Stimulated activated effector memory CD8-positive, alpha-beta T cell treated with anti-CD3 and anti-CD28 coated beads, Interleukin-12 subunit alpha, Interleukin-12 subunit beta, amount 100 ng/mL, for 72 hours (primary cell): ENCODE measurements around the gene MAOA.
"Not testable (repeated sequence)": the region's sequence is repeated elsewhere in the genome, so short reads cannot be mapped to it uniquely, and the experiment has no call there.

Experiments
- ATAC-seq: fragments of 150-1000 bp; cut with Tn5 transposase; 2 replicates; pipeline ENCODE4 v1.10.0; 2021
- DNase-seq, 2 donors: peaks; one replicate each; pipeline ENCODE4 v3.0.0; 2021 to 2022; ENCODE audit warnings: low spot score in 2 of 2
- H3K27ac Mint-ChIP-seq: one replicate; pipeline ENCODE4 v1.8.0; 2022; ENCODE audit warnings: mild to moderate bottlenecking, mixed read lengths
- H3K36me3 Mint-ChIP-seq: one replicate; pipeline ENCODE4 v1.8.0; 2022; ENCODE audit warnings: mild to moderate bottlenecking, mixed read lengths
- H3K4me1 Mint-ChIP-seq: one replicate; pipeline ENCODE4 v1.8.0; 2022; ENCODE audit warnings: mixed read lengths
- H3K4me3 Mint-ChIP-seq: one replicate; pipeline ENCODE4 v1.8.0; 2022; ENCODE audit warnings: mild to moderate bottlenecking, mixed read lengths
- H3K9me3 Mint-ChIP-seq: one replicate; pipeline ENCODE4 v1.8.0; 2022; ENCODE audit warnings: mixed read lengths

The MAOA gene

GRCh38 chrX:43656005-43656494 is at the start of gene MAOA:
TSS of gene MAOA (plus strand) at chrX:43656299. CDS start at chrX:43656342, 43 bp downstream.
- H3K9me3 Mint-ChIP-seq, result no peaks in the 10 kb centered on the region
- no peak for ATAC-seq

GRCh38 chrX:43612400-43612799 is 43.7 kb upstream of the MAOA start:
- no peak overlapping the region for H3K27ac Mint-ChIP-seq
- DNase-seq, result no peak
- ATAC-seq, result no peak
- H3K4me1 Mint-ChIP-seq, result no peaks in the 10 kb centered on the region
- H3K36me3 Mint-ChIP-seq, result no peaks in the 10 kb centered on the region
- peaks cover 4% of the 10 kb centered on the region for H3K9me3 Mint-ChIP-seq
- H3K4me3 Mint-ChIP-seq, result no peak overlapping the region

More at GRCh38 chrX:43656005-43656494, at the start of gene MAOA:
- Mint-ChIP-seq H3K27ac (peak within 1 kb of the TSS; percentile 100), H3K36me3 (no peaks in the 10 kb centered on the region), H3K4me3 (peak within 1 kb of the TSS; percentile 86), H3K4me1 (peaks cover 14% of the 10 kb centered on the region)
- DNase-seq, result peak; percentile 7 to 57

- ATAC-seq (no peak), DNase-seq (no peak)
- H3K9me3 Mint-ChIP-seq, result no peaks in the 10 kb centered on the region
- no peak overlapping the region for H3K27ac Mint-ChIP-seq
- no peak overlapping the region for H3K4me3 Mint-ChIP-seq
- no peaks in the 10 kb centered on the region for H3K4me1 Mint-ChIP-seq
- H3K36me3 Mint-ChIP-seq, result no peaks in the 10 kb centered on the region
These were observed 40.4 kb upstream of the MAOA start for GRCh38 chrX:43615660-43616059.

DNA sequence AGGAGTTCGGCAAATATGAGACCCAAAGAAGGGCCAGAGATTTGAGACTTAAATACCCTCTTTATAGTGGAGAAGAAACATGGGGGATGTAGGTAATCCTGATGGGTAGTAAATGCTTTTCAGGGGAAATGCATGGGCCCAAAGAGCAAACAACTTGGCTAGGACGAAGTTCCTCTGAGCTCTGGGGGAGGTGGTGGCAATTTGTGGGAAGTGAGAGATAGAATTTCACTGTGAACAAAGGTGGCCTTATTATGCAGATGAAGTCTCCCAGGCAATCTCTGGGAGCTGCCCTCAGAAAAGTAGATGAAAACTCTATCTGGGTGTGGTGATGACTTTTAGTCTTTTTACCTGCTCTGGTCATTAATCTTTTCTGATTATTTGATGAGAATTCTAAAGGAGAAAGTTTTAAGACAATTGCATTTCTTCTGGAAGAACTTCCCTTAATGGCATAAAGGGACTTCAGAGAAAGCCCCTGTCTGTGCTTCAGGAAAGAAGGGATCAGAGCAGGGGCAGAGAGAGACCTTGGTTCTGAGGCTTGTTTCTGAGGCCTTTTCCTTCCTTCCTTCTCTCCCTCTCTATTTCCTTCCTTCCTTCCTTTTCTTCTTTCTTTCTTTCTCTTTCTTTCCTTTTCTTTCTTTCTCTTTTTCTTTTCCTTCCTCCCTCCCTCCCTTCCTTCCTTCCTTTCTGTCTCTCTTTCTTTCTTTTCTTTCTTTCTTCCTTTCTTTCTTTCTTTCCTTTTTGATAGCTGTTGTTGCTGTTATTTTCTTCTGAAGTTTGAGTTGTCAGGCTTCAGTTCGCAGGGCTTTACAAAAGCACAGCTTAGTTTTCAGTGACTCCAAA is 37.5 kb upstream of the MAOA start:
- Mint-ChIP-seq H3K4me3 (no peak overlapping the region), H3K4me1 (peaks cover 8% of the 10 kb centered on the region), H3K36me3 (peaks cover 5% of the 10 kb centered on the region), H3K9me3 (no peaks in the 10 kb centered on the region), H3K27ac (no peak overlapping the region)
- DNase-seq, result no peak
- ATAC-seq, result no peak

- not testable (repeated sequence) for ATAC-seq, H3K27ac Mint-ChIP-seq, DNase-seq, H3K36me3 Mint-ChIP-seq, H3K4me3 Mint-ChIP-seq, H3K4me1 Mint-ChIP-seq, H3K9me3 Mint-ChIP-seq
These were observed 36.2 kb upstream of the MAOA start for GRCh38 chrX:43619861-43620260.

- Mint-ChIP-seq H3K4me1 (peaks cover 18% of the 10 kb centered on the region), H3K4me3 (no peak overlapping the region), H3K9me3 (no peaks in the 10 kb centered on the region), H3K27ac (peak overlapping the region; percentile 63), H3K36me3 (peaks cover 5% of the 10 kb centered on the region)
- ATAC-seq (peak; percentile 38), DNase-seq (no peak)
These were observed 29.0 kb upstream of the MAOA start for GRCh38 chrX:43627147-43627546.

DNA sequence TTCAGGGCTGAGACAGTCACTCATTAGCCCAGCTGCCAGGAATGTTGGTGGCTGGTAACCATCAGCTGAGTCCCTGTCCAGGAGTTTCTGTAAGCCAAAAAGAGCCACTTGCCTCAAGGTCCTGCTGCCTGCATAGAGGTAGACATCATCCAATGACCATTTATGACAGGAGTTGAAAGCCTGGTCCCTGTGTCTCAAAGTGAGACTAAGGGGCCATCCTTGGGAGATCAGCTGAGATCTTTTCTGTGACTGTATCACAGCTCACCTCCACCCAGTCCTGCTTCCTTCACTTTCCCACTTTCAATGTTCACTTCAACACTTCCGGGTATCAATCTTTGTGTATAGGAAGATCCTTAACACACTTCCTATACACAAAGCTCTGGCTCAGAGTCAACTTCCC is 28.4 kb upstream of the MAOA start:
- Mint-ChIP-seq H3K4me3 (no peak overlapping the region), H3K36me3 (peaks cover 5% of the 10 kb centered on the region), H3K27ac (peak overlapping the region; percentile 63)

DNA sequence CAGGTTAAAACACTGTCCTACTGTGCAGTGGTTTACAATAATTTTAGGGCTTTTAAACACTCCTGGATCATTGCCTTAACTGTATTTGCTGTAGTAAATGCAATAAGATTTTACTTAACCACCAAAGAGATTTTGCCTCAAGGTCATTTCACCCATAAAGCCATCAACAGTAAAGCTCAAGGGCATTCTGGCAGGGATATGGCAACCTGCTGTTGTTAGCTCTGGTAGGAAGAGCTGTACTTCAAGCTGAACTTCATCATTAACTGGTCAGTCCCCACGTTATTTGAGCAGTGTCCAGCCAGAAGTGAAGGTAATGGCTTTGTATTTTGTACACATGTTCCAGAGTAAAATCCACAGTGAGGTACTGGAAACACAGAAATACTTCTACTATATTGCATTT is 26.9 kb upstream of the MAOA start:
- peaks cover 11% of the 10 kb centered on the region for H3K4me1 Mint-ChIP-seq
- ATAC-seq (no peak), DNase-seq (no peak)
- no peaks in the 10 kb centered on the region for H3K9me3 Mint-ChIP-seq
- no peak overlapping the region for H3K27ac Mint-ChIP-seq
- no peak overlapping the region for H3K4me3 Mint-ChIP-seq
- no peaks in the 10 kb centered on the region for H3K36me3 Mint-ChIP-seq

More for the DNA sequence above, 28.4 kb upstream of the MAOA start:
- DNase-seq (no peak), ATAC-seq (peak; percentile 57)
- Mint-ChIP-seq H3K4me1 (peaks cover 18% of the 10 kb centered on the region), H3K9me3 (no peaks in the 10 kb centered on the region)

DNA sequence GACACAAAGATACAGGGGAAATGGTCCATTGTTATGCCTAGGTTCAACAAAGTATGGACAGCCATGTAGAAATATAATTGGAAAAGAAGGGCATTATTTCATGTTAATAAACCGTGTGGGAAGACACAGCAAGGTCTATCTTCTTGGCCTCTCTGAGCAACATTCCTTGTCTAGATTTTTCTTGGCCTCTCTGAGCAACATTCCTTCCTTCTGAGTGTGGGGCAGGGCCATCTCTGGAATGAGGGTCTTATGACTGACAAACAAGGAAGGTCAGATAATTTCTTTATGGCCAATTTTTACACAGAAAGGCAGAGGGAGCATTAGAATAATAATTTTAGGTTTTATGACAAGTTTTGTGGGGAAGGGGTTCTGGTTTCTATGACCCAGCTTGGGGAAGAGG is 24.3 kb upstream of the MAOA start:
- Mint-ChIP-seq H3K4me3 (no peak overlapping the region), H3K27ac (no peak overlapping the region), H3K4me1 (peaks cover 11% of the 10 kb centered on the region), H3K36me3 (no peaks in the 10 kb centered on the region), H3K9me3 (no peaks in the 10 kb centered on the region)
- DNase-seq (no peak), ATAC-seq (no peak)

DNA sequence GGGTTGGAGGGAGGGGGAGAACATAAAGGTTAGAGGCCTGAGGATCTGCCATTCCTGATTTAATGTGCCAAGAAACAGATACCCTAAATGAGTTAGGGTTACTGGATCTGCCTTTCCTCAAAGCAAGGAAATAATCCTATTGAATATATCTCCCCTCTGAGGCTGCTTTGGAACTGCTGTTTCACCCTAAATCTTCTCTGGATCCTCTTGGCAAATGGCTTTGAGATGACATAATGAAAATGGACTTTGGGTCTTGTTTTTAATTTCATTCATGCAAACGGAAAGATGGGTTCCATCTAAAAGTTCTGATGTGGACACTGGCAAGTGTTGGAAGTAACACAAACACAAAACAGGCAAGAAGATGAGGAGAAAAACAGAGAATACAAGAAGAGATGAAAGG is 23.0 kb upstream of the MAOA start:
- H3K4me1 Mint-ChIP-seq, result no peaks in the 10 kb centered on the region
- H3K4me3 Mint-ChIP-seq, result no peak overlapping the region
- no peaks in the 10 kb centered on the region for H3K36me3 Mint-ChIP-seq
- H3K9me3 Mint-ChIP-seq, result no peaks in the 10 kb centered on the region
- ATAC-seq (no peak), DNase-seq (no peak)
- H3K27ac Mint-ChIP-seq, result no peak overlapping the region

- H3K27ac Mint-ChIP-seq, result no peak overlapping the region
- H3K4me3 Mint-ChIP-seq, result no peak overlapping the region
- no peaks in the 10 kb centered on the region for H3K4me1 Mint-ChIP-seq
- H3K9me3 Mint-ChIP-seq, result no peaks in the 10 kb centered on the region
- DNase-seq (no peak), ATAC-seq (no peak)
- no peaks in the 10 kb centered on the region for H3K36me3 Mint-ChIP-seq
These were observed 22.3 kb upstream of the MAOA start for GRCh38 chrX:43633757-43634156.

DNA sequence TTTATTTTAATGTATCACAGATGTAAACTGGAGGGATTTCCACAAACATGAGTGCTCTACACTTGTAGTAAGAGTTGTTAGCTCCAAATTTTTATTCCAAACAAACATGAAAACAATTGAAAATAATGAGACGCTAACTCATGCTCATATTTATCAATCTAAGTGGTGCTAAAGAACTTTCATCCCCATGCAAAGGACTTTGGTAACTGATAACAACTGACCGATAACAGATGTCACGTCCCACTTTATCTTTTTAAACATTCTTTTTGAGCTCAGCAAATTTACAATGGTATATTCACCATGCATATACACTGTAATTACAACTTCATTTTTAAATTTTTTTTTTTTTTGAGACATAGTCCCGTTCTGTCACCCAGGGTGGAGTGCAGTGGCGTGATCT is 15.6 kb upstream of the MAOA start:
- DNase-seq (no peak), ATAC-seq (no peak)
- no peak overlapping the region for H3K4me3 Mint-ChIP-seq
- H3K4me1 Mint-ChIP-seq, result peaks cover 6% of the 10 kb centered on the region
- no peaks in the 10 kb centered on the region for H3K9me3 Mint-ChIP-seq
- no peaks in the 10 kb centered on the region for H3K36me3 Mint-ChIP-seq
- no peak overlapping the region for H3K27ac Mint-ChIP-seq

GRCh38 chrX:43641691-43642090 is 14.4 kb upstream of the MAOA start:
- Mint-ChIP-seq H3K4me1 (peaks cover 6% of the 10 kb centered on the region), H3K36me3 (no peaks in the 10 kb centered on the region), H3K9me3 (no peaks in the 10 kb centered on the region), H3K27ac (no peak overlapping the region), H3K4me3 (no peak overlapping the region)
- DNase-seq, result no peak
- ATAC-seq, result no peak

DNA sequence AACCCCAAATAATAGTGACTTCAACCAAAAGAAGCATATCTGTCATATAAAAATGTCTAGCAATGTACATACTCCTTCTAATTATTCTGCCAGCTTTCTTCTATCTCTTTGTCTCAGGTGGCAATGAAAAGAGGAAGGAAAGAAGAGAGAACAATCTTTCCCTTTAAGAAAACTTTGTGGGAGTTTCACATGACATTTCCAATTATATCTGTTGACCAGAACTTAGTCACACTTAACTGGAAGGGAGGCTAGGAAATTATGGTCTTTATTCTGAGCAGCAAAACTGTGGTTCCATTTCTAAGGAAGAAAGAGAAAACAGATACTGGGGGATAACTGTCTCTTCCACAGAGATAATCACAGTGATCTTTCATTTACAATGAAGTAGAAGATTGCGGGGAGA is 12.9 kb upstream of the MAOA start:
- DNase-seq (no peak), ATAC-seq (no peak)
- H3K4me3 Mint-ChIP-seq, result peak overlapping the region; percentile 2
- H3K36me3 Mint-ChIP-seq, result no peaks in the 10 kb centered on the region
- H3K4me1 Mint-ChIP-seq, result peaks cover 6% of the 10 kb centered on the region
- no peak overlapping the region for H3K27ac Mint-ChIP-seq
- no peaks in the 10 kb centered on the region for H3K9me3 Mint-ChIP-seq

DNA sequence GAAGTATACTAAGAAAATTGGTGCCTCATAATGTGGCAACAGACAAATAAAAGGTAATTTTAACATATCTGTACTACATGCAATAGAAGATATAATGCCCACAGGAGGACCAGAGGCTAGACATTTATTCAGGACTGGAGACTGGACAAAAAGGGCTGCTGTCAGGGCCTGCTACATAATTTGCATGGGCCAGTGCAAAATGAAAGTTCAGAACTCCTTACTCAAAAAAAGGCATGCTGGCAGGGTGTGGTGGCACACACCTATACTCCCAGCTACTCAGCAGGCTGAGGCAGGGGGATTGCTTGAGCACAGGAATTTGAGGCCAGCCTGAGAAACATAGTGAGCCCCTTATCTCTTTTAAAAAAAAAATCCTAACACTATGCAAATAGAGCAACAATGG is 12.4 kb upstream of the MAOA start:
- Mint-ChIP-seq H3K4me3 (peak overlapping the region; percentile 2), H3K4me1 (peaks cover 6% of the 10 kb centered on the region), H3K36me3 (no peaks in the 10 kb centered on the region), H3K9me3 (no peaks in the 10 kb centered on the region), H3K27ac (no peak overlapping the region)
- DNase-seq (no peak), ATAC-seq (no peak)

DNA sequence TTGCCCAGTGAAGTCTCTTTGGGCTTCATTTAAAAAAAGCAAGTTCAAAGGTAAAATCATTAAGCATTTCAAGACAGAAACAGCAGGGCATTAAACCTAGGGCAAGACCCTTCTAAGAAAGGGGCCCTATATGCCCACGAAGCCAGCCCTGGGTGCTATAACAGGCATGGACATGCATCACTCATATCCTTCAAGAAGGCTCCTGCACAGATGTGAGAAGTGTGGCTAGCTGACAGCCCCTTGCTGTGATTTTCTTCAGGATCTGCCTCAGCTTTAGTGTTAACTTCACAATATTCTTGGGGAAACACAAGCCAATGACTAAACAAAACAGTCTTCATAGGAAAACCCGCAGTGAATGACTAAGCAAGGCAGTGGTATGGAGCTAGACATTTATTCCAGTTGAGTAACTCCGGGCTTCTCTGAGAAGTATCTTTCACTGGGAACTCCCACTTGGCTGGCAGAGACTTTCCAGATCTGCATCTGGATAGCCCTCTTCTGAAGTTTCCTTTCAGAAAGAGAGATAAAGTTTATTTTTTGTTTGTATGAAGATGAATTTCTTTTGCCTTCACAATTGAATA is 11.9 kb upstream of the MAOA start:
- H3K4me1 Mint-ChIP-seq, result peaks cover 6% of the 10 kb centered on the region
- peak overlapping the region; percentile 2 for H3K4me3 Mint-ChIP-seq
- ATAC-seq (peak; percentile 42), DNase-seq (no peak)
- no peaks in the 10 kb centered on the region for H3K9me3 Mint-ChIP-seq
- no peaks in the 10 kb centered on the region for H3K36me3 Mint-ChIP-seq
- no peak overlapping the region for H3K27ac Mint-ChIP-seq
